OCI-LY1 (cell line): Measurements from ENCODE around the gene VPS45.

ENCODE experiments used
- H2AFZ ChIP-seq: fragments of 200-600 bp; sonication (generic), shearing (Covaris generic); 2 replicates; pipeline ENCODE4 v1.6.0; 2014; ENCODE audit warnings: antibody characterized with exemption, mild to moderate bottlenecking, low read length
- H3F3A ChIP-seq: fragments of 200-600 bp; sonication (generic), shearing (Covaris generic); 2 replicates; pipeline ENCODE4 v1.6.0; 2014; ENCODE audit warnings: mild to moderate bottlenecking, antibody characterized with exemption, low read length, moderate library complexity; ENCODE audit not compliant: insufficient read depth
- H3K27ac ChIP-seq: fragments of 200-600 bp; sonication (generic); 2 replicates; pipeline ENCODE4 v1.5.1; 2014; ENCODE audit warnings: low read length, mixed run types, mild to moderate bottlenecking, low read depth; ENCODE audit not compliant: poor library complexity, severe bottlenecking
- H3K27me3 ChIP-seq: fragments of 200-600 bp; sonication (generic); 2 replicates; pipeline ENCODE4 v1.6.0; 2014; ENCODE audit warnings: antibody characterized with exemption, mild to moderate bottlenecking, low read length, moderate library complexity; ENCODE audit not compliant: insufficient read depth
- H3K36me3 ChIP-seq: fragments of 200-600 bp; sonication (generic); 2 replicates; pipeline ENCODE4 v1.6.1; 2014; ENCODE audit warnings: mild to moderate bottlenecking, antibody characterized with exemption, low read length, moderate library complexity, mixed read lengths; ENCODE audit not compliant: insufficient read depth
- H3K4me1 ChIP-seq: fragments of 200-600 bp; sonication (generic); 2 replicates; pipeline ENCODE4 v1.5.1; 2014; ENCODE audit warnings: mild to moderate bottlenecking, low read length, moderate library complexity; ENCODE audit not compliant: insufficient read depth, severe bottlenecking
- H3K4me2 ChIP-seq: fragments of 200-600 bp; sonication (generic), shearing (Covaris generic); 2 replicates; pipeline ENCODE4 v1.6.1; 2014; ENCODE audit warnings: low read length
- H3K4me3 ChIP-seq: fragments of 200-600 bp; sonication (generic); 2 replicates; pipeline ENCODE4 v1.5.1; 2014; ENCODE audit warnings: low read length, low read depth, mild to moderate bottlenecking, mixed read lengths; ENCODE audit not compliant: poor library complexity, severe bottlenecking
- H3K79me2 ChIP-seq: fragments of 200-600 bp; shearing (Covaris generic); 2 replicates; pipeline ENCODE4 v1.6.1; 2016; ENCODE audit warnings: mixed run types, low read length, mixed read lengths; ENCODE audit not compliant: insufficient read depth
- H3K9ac ChIP-seq: fragments of 200-600 bp; sonication (generic), shearing (Covaris generic); 2 replicates; pipeline ENCODE4 v1.6.1; 2014; ENCODE audit warnings: mild to moderate bottlenecking, low read length, mixed read lengths
- H3K9me2 ChIP-seq: fragments of 200-600 bp; sonication (generic), shearing (Covaris generic); 2 replicates; pipeline ENCODE4 v1.6.1; 2014; ENCODE audit warnings: low read depth, mild to moderate bottlenecking, low read length, mixed read lengths
- H3K9me3 ChIP-seq: fragments of 200-600 bp; shearing (Covaris generic); 2 replicates; pipeline ENCODE4 v1.6.1; 2014; ENCODE audit warnings: low read length, mixed read lengths
- H4K20me1 ChIP-seq: fragments of 200-600 bp; sonication (generic), shearing (Covaris generic); 2 replicates; pipeline ENCODE4 v1.6.0; 2016; ENCODE audit warnings: mild to moderate bottlenecking, low read length; ENCODE audit not compliant: insufficient read depth
- EZH2 ChIP-seq: fragments of 200-600 bp; sonication (generic), shearing (Covaris generic); IDR thresholded peaks from 2 replicates; pipeline ENCODE4 v1.8.0; 2017; ENCODE audit warnings: borderline replicate concordance, mixed run types, mild to moderate bottlenecking, antibody characterized with exemption, low read length, moderate library complexity, mixed read lengths
- TF ChIP-seq, protein P1 (sequence below): fragments of 200-600 bp; sonication (generic), shearing (Covaris generic); IDR thresholded peaks from 2 replicates; pipeline ENCODE4 v1.5.1; 2017; ENCODE audit warnings: mild to moderate bottlenecking, antibody characterized with exemption, low read length, moderate library complexity, mixed read lengths

The VPS45 gene

GRCh38 chr1:150089846-150090520 is 22.4 kb downstream of the VPS45 start:
- Histone ChIP-seq H3K36me3 (peaks cover 47% of the 10 kb centered on the region), H4K20me1 (no peaks in the 10 kb centered on the region), H3K9me2 (no peaks in the 10 kb centered on the region), H2AFZ (no peak overlapping the region), H3K79me2 (no peaks in the 10 kb centered on the region), H3K9me3 (no peaks in the 10 kb centered on the region), H3K27me3 (no peaks in the 10 kb centered on the region), H3K4me2 (no peak overlapping the region), H3K4me1 (no peaks in the 10 kb centered on the region), H3K27ac (no peak overlapping the region), H3K9ac (no peak overlapping the region), H3K4me3 (no peak overlapping the region), H3F3A (no peaks in the 10 kb centered on the region)
- TF ChIP-seq, protein P1, sequence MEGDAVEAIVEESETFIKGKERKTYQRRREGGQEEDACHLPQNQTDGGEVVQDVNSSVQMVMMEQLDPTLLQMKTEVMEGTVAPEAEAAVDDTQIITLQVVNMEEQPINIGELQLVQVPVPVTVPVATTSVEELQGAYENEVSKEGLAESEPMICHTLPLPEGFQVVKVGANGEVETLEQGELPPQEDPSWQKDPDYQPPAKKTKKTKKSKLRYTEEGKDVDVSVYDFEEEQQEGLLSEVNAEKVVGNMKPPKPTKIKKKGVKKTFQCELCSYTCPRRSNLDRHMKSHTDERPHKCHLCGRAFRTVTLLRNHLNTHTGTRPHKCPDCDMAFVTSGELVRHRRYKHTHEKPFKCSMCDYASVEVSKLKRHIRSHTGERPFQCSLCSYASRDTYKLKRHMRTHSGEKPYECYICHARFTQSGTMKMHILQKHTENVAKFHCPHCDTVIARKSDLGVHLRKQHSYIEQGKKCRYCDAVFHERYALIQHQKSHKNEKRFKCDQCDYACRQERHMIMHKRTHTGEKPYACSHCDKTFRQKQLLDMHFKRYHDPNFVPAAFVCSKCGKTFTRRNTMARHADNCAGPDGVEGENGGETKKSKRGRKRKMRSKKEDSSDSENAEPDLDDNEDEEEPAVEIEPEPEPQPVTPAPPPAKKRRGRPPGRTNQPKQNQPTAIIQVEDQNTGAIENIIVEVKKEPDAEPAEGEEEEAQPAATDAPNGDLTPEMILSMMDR: no peak
- no peak for TF ChIP-seq EZH2

GRCh38 chr1:150092180-150092791 is 24.7 kb downstream of the VPS45 start:
- Histone ChIP-seq H3K79me2 (no peaks in the 10 kb centered on the region), H3F3A (no peaks in the 10 kb centered on the region), H3K4me1 (no peaks in the 10 kb centered on the region), H2AFZ (no peak overlapping the region), H3K4me3 (no peak overlapping the region), H3K9ac (no peak overlapping the region), H4K20me1 (no peaks in the 10 kb centered on the region), H3K9me2 (no peaks in the 10 kb centered on the region), H3K9me3 (no peaks in the 10 kb centered on the region), H3K27ac (no peak overlapping the region), H3K27me3 (no peaks in the 10 kb centered on the region), H3K4me2 (no peak overlapping the region), H3K36me3 (peaks cover 44% of the 10 kb centered on the region)
- no peak for TF ChIP-seq EZH2
- TF ChIP-seq, protein P1: no peak

DNA sequence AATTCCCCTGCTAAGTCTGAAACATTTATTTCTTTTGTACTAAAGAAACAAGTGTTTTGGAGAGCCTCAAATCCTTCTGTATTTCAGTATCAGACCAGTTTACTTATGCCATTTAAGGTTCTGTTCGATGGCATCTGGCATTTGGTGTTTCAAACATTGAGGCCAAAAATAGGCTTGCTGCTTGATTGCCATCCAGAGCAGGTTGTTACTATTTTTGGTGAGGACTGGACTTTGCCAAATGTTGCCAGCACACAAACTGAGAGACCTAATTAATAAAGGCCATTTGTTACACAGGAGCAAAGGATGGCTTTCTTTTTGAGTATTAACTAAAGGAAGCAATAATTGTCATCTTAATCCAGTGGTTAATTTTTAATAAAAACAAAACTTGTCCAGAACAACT is 26.2 kb downstream of the VPS45 start:
- Histone ChIP-seq H3F3A (no peaks in the 10 kb centered on the region), H3K4me1 (no peaks in the 10 kb centered on the region), H3K79me2 (no peaks in the 10 kb centered on the region), H3K4me3 (no peak overlapping the region), H3K9ac (no peak overlapping the region), H3K27ac (no peak overlapping the region), H3K9me3 (no peaks in the 10 kb centered on the region), H2AFZ (no peak overlapping the region), H3K4me2 (no peak overlapping the region), H4K20me1 (no peaks in the 10 kb centered on the region), H3K36me3 (peaks cover 46% of the 10 kb centered on the region), H3K27me3 (no peaks in the 10 kb centered on the region), H3K9me2 (no peaks in the 10 kb centered on the region)
- TF ChIP-seq, protein P1: no peak
- no peak for TF ChIP-seq EZH2
